IMR-90 (cell line): ENCODE results near the gene PITPNB. TPM values are rescaled to one million over a fixed set of nuclear protein-coding genes. Genes with fewer than 3 reads are reported as not detected.
A peak's percentile ranks its signal among the peaks of the same experiment; 100 is the strongest.

ENCODE experiments used
- ATAC-seq: fragments of 200-7000 bp; cut with Tn5 transposase; 2 replicates; pipeline ENCODE4 v1.9.1; 2020; ENCODE audit warnings: low read depth, mild to moderate bottlenecking, moderate library complexity
- BruUV-seq: library from RNA; stranded (reverse); fragments of 400-500 nt; replicated peaks from 2 replicates; lab custom pipeline; 2021; lab: Mats Ljungman, UMichigan
- CTCF ChIA-PET: fragments of 300-600 bp; formaldehyde crosslinking; extraction: SDS; loops from one replicate; lab custom pipeline; 2021; ENCODE audit warnings: antibody characterized with exemption; lab: Yijun Ruan, JAX
- POLR2A ChIA-PET: fragments of 300-600 bp; sonication (Branson Sonifier 250); formaldehyde crosslinking; loops from one replicate; lab custom pipeline; 2022; ENCODE audit warnings: antibody characterized with exemption; ENCODE audit not compliant: unreplicated experiment; lab: Charles Lee
- DNase-seq: peaks from one replicate; pipeline ENCODE4 v3.0.0; 2013
- H2AFZ ChIP-seq: replicated peaks from 2 replicates; pipeline ENCODE3; 2013; ENCODE audit warnings: low read length, mild to moderate bottlenecking; ENCODE audit not compliant: poor library complexity
- H2AK5ac ChIP-seq: 2 replicates; pipeline ENCODE4 v1.6.1; 2013; ENCODE audit warnings: low read depth, low read length, inconsistent platforms
- H2AK9ac ChIP-seq: replicated peaks from 2 replicates; pipeline ENCODE3; 2013; ENCODE audit warnings: mild to moderate bottlenecking, low read depth, low read length, moderate library complexity; ENCODE audit not compliant: poor library complexity
- H2BK120ac ChIP-seq: 2 replicates; pipeline ENCODE4 v1.6.1; 2013; ENCODE audit warnings: low read depth, low read length, inconsistent platforms
- H2BK15ac ChIP-seq: 3 replicates; pipeline ENCODE4 v1.6.1; 2013; ENCODE audit warnings: low read depth, low read length, inconsistent platforms
- H2BK20ac ChIP-seq: 2 replicates; pipeline ENCODE4 v1.6.1; 2013; ENCODE audit warnings: low read depth, mild to moderate bottlenecking, inconsistent platforms, low read length, moderate library complexity
- H2BK5ac ChIP-seq: 2 replicates; pipeline ENCODE4 v1.6.1; 2013; ENCODE audit warnings: mild to moderate bottlenecking, low read depth, low read length, inconsistent platforms; ENCODE audit not compliant: poor library complexity, severe bottlenecking
- H3K14ac ChIP-seq: replicated peaks from 2 replicates; pipeline ENCODE4 v1.6.1; 2013; ENCODE audit warnings: low read depth, low read length, inconsistent platforms
- H3K18ac ChIP-seq: 2 replicates; pipeline ENCODE4 v1.6.1; 2013; ENCODE audit warnings: low read depth, low read length, control low read depth
- H3K23ac ChIP-seq: 2 replicates; pipeline ENCODE4 v1.6.1; 2013; ENCODE audit warnings: low read depth, low read length, inconsistent platforms
- H3K27ac ChIP-seq: 2 replicates; pipeline ENCODE4 v1.5.1; 2013; ENCODE audit warnings: mild to moderate bottlenecking, control low read depth, low read length; ENCODE audit not compliant: insufficient read depth
- H3K27me3 ChIP-seq: 2 replicates; pipeline ENCODE4 v1.6.1; 2013; ENCODE audit warnings: low read length; ENCODE audit not compliant: control insufficient read depth, insufficient read depth
- H3K36me3 ChIP-seq: 2 replicates; pipeline ENCODE4 v1.6.1; 2013; ENCODE audit warnings: low read length, mixed read lengths; ENCODE audit not compliant: control insufficient read depth, insufficient read depth
- H3K4ac ChIP-seq: 2 replicates; pipeline ENCODE4 v1.6.1; 2013; ENCODE audit warnings: low read depth, low read length, inconsistent platforms
- H3K4me1 ChIP-seq: 2 replicates; pipeline ENCODE4 v1.6.1; 2013; ENCODE audit warnings: low read length, mixed read lengths; ENCODE audit not compliant: control insufficient read depth, insufficient read depth
- H3K4me2 ChIP-seq: 2 replicates; pipeline ENCODE4 v1.6.1; 2013; ENCODE audit warnings: low read depth, mild to moderate bottlenecking, control low read depth, low read length, moderate library complexity
- H3K4me3 ChIP-seq: 2 replicates; pipeline ENCODE4 v1.5.1; 2013; ENCODE audit warnings: low read depth, mild to moderate bottlenecking, control low read depth, low read length, moderate library complexity; ENCODE audit not compliant: insufficient read depth
- H3K56ac ChIP-seq: 2 replicates; pipeline ENCODE4 v1.6.1; 2013; ENCODE audit warnings: low read length, inconsistent platforms; ENCODE audit not compliant: insufficient read depth; ENCODE audit errors: extremely low read depth
- H3K79me1 ChIP-seq, 2 experiments: 2 replicates each; pipeline ENCODE4 v1.6.1; 2013; ENCODE audit warnings: low read length in 2 of 2, inconsistent platforms in 1 of 2, low read depth in 1 of 2
- H3K9ac ChIP-seq: 2 replicates; pipeline ENCODE4 v1.6.1; 2013; ENCODE audit warnings: low read depth, low read length, control low read depth
- H3K9me1 ChIP-seq: 2 replicates; pipeline ENCODE4 v1.6.1; 2013; ENCODE audit warnings: low read length, inconsistent platforms; ENCODE audit not compliant: insufficient read depth
- H3K9me3 ChIP-seq: 2 replicates; pipeline ENCODE4 v1.6.1; 2013; ENCODE audit warnings: low read length; ENCODE audit not compliant: control insufficient read depth, insufficient read depth
- H4K20me1 ChIP-seq: 2 replicates; pipeline ENCODE4 v1.6.1; 2013; ENCODE audit warnings: low read length, inconsistent platforms; ENCODE audit not compliant: insufficient read depth
- H4K5ac ChIP-seq: 2 replicates; pipeline ENCODE4 v1.6.1; 2013; ENCODE audit warnings: mild to moderate bottlenecking, low read depth, low read length, control low read depth
- H4K8ac ChIP-seq, 2 experiments: 2 replicates each; pipeline ENCODE4 v1.6.1; 2013; ENCODE audit warnings: low read depth in 2 of 2, low read length in 2 of 2, control low read depth in 1 of 2, inconsistent platforms in 1 of 2
- H4K91ac ChIP-seq: 2 replicates; pipeline ENCODE4 v1.6.1; 2013; ENCODE audit warnings: low read depth, low read length, inconsistent platforms; ENCODE audit not compliant: insufficient read depth
- CEBPB ChIP-seq: IDR thresholded peaks from 2 replicates; pipeline ENCODE4 v1.6.1; 2012; ENCODE audit warnings: low read depth, low read length, improper control_type of control experiment
- CTCF ChIP-seq: conservative IDR thresholded peaks from 2 replicates; pipeline ENCODE4 v1.5.1; 2012; ENCODE audit warnings: mild to moderate bottlenecking, low read depth, low read length, improper control_type of control experiment
- ELK1 ChIP-seq: fragments of 150-350 bp; IDR thresholded peaks from 2 replicates; pipeline ENCODE4 v1.6.1; 2016; ENCODE audit warnings: low read depth, mild to moderate bottlenecking, low read length, moderate library complexity, borderline replicate concordance
- MAFK ChIP-seq: IDR thresholded peaks from 2 replicates; pipeline ENCODE4 v1.6.1; 2012; ENCODE audit warnings: low read depth, low read length, improper control_type of control experiment
- MAZ ChIP-seq: IDR thresholded peaks from 2 replicates; pipeline ENCODE4 v1.6.1; 2012; ENCODE audit warnings: low read depth, mild to moderate bottlenecking, low read length, improper control_type of control experiment, moderate library complexity, borderline replicate concordance
- POLR2A ChIP-seq: IDR thresholded peaks from 2 replicates; pipeline ENCODE4 v1.6.1; 2012; ENCODE audit warnings: mild to moderate bottlenecking, low read depth, low read length
- RAD21 ChIP-seq: IDR thresholded peaks from 2 replicates; pipeline ENCODE4 v1.6.1; 2012; ENCODE audit warnings: low read length, improper control_type of control experiment
- RCOR1 ChIP-seq: IDR thresholded peaks from 2 replicates; pipeline ENCODE4 v1.6.1; 2012; ENCODE audit warnings: mild to moderate bottlenecking, low read length, improper control_type of control experiment; ENCODE audit not compliant: insufficient replicate concordance
- USF2 ChIP-seq: fragments of 150-350 bp; IDR thresholded peaks from 2 replicates; pipeline ENCODE4 v1.6.1; 2017; ENCODE audit warnings: mild to moderate bottlenecking, antibody characterized with exemption, low read length, low read depth
- WGBS, 2 experiments: methylation state at CpG; one replicate each; pipeline versions ENCODE4 v1.1.5 to v1.1.7; 2013; ENCODE audit warnings: missing lambda C conversion rate in 2 of 2; ENCODE audit not compliant: insufficient read length in 1 of 2; ENCODE audit errors: extremely low coverage in 2 of 2; 5-methylcytosine and 5-hydroxymethylcytosine counted together
- dilution Hi-C: fragments of 300-500 bp; cut with HindIII; formaldehyde crosslinking; loops from one replicate; pipeline ENCODE4 v1.14.3; 2018; ENCODE audit warnings: low sequenced_read_pairs; ENCODE audit not compliant: unreplicated experiment
- in situ Hi-C: fragments of 300-500 bp; cut with MboI; formaldehyde crosslinking; loops from 3 replicates; pipeline ENCODE4 v1.14.3; 2019; ENCODE audit warnings: low sequenced_read_pairs, inconsistent platforms, mixed read lengths
- intact Hi-C: fragments of 100-400 bp; cut with micrococcal nuclease; formaldehyde crosslinking; loops from 2 replicates; pipeline ENCODE4 v1.10.0; 2022
- polyA plus RNA-seq, 3 experiments: library from polyadenylated mRNA; depleted of rRNA; stranded (reverse); fragments of >200 nt; gene quantifications; 2 replicates each; pipeline ENCODE4 v1.2.3, GENCODE V29; 2012; ENCODE audit warnings: low replicate concordance in 1 of 3
- total RNA-seq: library from RNA; depleted of rRNA; stranded (reverse); fragments of >200 nt; gene quantifications from 2 replicates; pipeline ENCODE4 v1.2.3, GENCODE V29; 2012

Gene PITPNB
- total and polyA plus RNA-seq, 2 of the 4 experiments (the other 2 are of a cell fraction) = 19.7 to 54.5 TPM

- H3K9me3 ChIP-seq = no peaks in the 10 kb centered on the region
- no peak overlapping the region for H3K23ac ChIP-seq
- intact Hi-C loops (no loop called here), in situ Hi-C loops (no loop called here), dilution Hi-C loops (no loop called here)
- 0 out of 2 replicates have a peak overlapping the region, but pooled peaks have one; percentile 2 for H2BK120ac ChIP-seq
- H3K27ac ChIP-seq = peak overlapping the region; percentile 60; the same call in 1 of the 2 replicates
- POLR2A ChIA-PET = no interaction called here
- no peaks in the 10 kb centered on the region; the same call in 1 of the 2 replicates for H4K20me1 ChIP-seq
- peaks cover 5% of the 10 kb centered on the region; the same call in 1 of the 2 replicates for H3K9me1 ChIP-seq
- no peak overlapping the region for H2AK9ac ChIP-seq
- H2AK5ac ChIP-seq = no peak overlapping the region
- no peak overlapping the region for H3K14ac ChIP-seq
- no peak overlapping the region for H3K9ac ChIP-seq
- no peak overlapping the region for H2BK20ac ChIP-seq
- H4K91ac ChIP-seq = no peak overlapping the region
- peak overlapping the region; percentile 1; the same call in 1 of the 2 replicates for H4K5ac ChIP-seq
- no peak overlapping the region for H2AFZ ChIP-seq
- H3K18ac ChIP-seq = no peak overlapping the region
- WGBS, 2 experiments = no CpG with 5 or more reads among the region's 1 CpG
- ATAC-seq (peak; percentile 15), DNase-seq (peak; percentile 27)
- no peak overlapping the region; a peak in 1 of 4 replicates for H4K8ac ChIP-seq
- peaks cover 34 to 70% of the 10 kb centered on the region in 2 experiments for H3K79me1 ChIP-seq
- H2BK5ac ChIP-seq = peak overlapping the region; percentile 66
- no peak for TF ChIP-seq USF2
- no peak for TF ChIP-seq MAZ
- no peak for TF ChIP-seq RCOR1
- TF ChIP-seq RAD21 = no peak
- no peak for TF ChIP-seq ELK1
- no peak for TF ChIP-seq POLR2A
- TF ChIP-seq MAFK = no peak
- TF ChIP-seq CTCF = no peak
- TF ChIP-seq CEBPB = no peak
- H3K4me1 ChIP-seq = peaks cover 15% of the 10 kb centered on the region
- no peak overlapping the region for H3K56ac ChIP-seq
- CTCF ChIA-PET = interaction anchor here (1.1 kb wide), 1 partner anchor 144 kb away, joined by 3 read pairs; no protein-coding TSS in a partner anchor
- H3K36me3 ChIP-seq = peaks cover 16% of the 10 kb centered on the region
- no peaks in the 10 kb centered on the region for H3K27me3 ChIP-seq
- peak overlapping the region; percentile 4; the same call in 1 of the 2 replicates for H3K4ac ChIP-seq
- no peak overlapping the region for H2BK15ac ChIP-seq
- H3K4me2 ChIP-seq = no peak overlapping the region
- no TSS peak for BruUV-seq
- no peak overlapping the region for H3K4me3 ChIP-seq
Measured at GRCh38 chr22:27876684-27877083, 42.4 kb downstream of the PITPNB start.
